Ramos (cell line): ENCODE results near the gene SLC9A9.

Experiments used
- in situ Hi-C: fragments of 300-500 bp; cut with MboI; formaldehyde crosslinking; loops from one replicate; pipeline ENCODE4 v1.14.3; 2022; ENCODE audit warnings: low sequenced_read_pairs; ENCODE audit not compliant: unreplicated experiment

Gene SLC9A9

DNA sequence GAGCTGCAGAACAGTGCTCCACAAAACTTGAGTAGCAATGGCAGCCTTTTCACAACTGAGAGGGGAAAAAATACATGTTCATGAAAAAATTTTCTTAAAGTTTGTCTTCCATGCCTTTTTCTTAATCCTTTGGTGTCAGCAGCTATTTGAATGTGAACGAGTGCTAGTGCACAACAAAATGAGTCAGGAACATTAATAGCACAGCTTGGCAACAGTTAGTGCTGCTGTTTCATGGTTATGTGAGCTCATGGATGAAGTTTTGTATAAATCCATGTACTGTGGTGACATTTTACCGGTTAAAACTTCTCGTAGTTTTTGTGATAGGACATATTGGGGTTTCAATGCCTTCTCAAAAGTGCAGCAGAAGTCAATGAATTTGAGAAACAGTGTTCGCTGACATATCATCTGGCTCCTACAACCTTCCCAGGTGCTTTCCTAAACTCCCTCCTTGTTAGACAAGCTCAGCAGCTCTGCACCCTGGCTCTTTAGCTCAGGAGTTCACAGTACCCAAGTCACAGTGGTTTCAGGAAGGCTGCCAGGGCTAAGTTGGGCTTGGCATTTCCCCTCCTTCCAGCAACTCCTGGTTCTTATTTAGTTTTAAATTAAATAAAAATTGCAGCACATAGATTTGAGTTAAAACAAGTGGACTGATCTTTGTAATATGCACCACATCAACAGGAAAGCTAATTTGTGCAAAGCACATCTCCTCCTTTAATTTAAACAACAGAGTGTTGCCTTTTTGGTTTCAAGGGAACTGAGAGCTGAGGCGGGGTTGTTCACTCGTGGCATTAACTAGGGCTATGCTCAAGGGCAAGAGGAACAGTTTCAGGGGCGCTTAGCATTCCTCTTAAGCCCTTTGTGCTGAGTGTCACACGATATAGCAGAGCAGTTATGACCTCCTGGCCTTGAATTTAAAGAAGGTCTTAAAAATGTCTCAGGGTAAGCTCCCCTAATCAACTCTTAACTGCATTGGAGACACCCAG is 365.9 kb downstream of the SLC9A9 start:
- in situ Hi-C loops = no loop called here

DNA sequence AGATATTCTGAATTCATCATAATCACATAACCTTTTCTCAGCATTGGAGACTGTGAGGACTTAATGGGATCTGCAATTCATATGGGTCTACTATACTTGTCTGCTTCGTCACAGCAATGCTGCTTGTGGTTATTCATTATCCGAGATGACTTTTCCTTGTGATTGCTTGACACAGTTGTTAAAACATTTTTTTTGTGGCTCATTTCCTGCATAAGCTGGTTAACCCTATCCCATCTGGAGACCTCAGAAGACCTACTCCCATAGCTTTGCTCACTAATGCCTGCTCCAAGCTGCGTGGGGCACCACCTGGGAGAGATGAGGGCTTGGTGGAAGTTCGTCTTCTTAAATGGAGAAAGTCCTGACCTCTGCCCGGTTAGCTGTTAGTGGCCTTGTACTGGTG is 367.9 kb downstream of the SLC9A9 start:
- in situ Hi-C loops = no loop called here

DNA sequence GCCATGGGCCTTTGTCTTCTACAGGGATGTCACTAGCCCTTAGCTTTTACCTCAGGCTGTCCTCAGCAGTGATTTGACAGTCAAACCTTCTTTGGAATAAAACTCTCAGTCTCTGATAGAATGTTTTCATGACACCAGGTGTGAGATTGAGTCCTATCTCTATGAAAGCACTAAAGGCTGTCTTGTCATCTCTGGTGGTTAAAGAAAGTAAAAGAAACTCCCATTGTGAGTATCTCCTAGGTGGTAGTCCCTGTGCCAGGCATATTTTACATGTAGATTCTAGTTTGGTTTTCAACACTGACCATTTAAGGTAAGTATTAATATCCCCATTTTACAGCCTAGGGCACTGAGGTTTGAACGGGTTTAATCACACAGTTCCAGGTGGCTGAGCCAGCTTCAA is 368.5 kb downstream of the SLC9A9 start:
- in situ Hi-C loops = no loop called here

DNA sequence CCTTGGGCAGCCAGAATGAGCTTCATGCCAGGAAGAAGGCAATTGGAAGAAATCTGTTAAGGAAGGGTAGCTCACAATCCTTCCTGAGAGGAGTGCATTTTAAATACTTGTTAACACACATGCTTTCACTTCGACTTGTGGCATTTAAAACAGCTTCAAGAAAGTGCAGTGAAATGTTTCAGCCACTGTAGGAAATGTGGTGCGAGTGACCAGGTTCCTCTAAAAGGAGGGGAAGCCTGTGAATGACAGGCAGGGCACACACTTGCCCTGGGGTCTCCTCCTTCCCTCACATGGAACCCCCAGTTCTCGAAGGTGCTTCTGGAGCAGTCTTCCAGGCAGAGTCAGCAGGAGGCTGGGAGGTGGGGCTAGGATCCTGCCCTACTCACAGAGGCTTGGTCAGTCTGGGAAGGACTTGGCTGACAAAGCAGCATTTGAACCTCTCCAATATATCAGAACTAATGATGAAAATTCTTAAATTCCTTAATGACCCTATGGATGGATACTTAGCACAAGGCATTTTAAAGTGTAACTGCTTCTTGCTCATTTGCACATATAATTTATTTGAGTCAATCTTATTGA is 370.1 kb downstream of the SLC9A9 start:
- in situ Hi-C loops = no loop called here

DNA sequence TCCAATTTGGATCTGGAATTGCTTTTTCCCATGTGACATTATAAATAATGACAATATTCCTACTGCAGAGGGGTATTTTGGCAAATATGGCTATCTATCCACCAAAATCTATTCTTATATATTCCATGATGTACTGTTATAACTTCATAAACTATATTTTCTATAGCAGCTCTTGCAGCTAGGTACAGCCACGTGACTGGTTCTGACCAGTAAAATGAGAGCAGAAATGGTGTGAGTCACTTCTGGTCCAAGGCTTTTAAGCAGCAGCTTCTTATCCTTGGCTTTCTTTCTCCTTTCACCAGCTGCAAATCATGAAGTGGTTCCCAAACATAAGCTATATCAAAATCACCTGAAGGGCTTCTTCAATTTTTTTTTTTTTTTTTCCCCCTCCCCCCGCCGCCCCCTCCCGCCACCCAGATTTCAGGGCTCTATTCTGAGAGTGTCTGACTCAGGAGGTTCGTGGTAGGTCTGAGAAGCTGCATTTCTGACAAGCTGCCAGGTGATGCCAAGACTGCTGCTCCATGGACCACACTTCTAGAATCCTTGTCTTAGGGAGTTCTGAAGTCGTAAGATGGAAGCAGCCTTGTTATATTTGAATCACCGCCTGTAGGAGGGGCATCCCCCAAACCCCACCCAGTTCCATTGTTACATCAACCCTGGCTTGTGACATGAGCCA is 371.2 kb downstream of the SLC9A9 start:
- in situ Hi-C loops = no loop called here

DNA sequence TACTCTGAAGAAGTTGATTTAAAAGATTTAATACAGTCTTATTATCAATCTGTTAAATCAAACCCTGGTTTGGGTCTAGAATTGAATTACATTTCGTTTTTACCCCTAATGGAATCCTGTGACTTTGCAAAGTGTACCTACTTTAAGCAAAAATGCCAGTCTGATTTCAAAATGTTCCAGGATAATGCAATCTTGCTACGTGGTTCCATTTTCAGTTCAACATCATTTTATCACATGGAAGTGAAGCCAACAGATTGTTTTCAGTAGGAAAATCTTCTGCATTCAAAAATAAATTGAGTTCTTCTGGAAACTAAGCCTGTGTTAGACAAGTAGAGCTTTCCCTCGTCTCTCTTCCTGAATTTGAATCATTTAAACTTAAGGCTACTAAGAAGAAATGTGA is 372.3 kb downstream of the SLC9A9 start:
- in situ Hi-C loops = no loop called here

DNA sequence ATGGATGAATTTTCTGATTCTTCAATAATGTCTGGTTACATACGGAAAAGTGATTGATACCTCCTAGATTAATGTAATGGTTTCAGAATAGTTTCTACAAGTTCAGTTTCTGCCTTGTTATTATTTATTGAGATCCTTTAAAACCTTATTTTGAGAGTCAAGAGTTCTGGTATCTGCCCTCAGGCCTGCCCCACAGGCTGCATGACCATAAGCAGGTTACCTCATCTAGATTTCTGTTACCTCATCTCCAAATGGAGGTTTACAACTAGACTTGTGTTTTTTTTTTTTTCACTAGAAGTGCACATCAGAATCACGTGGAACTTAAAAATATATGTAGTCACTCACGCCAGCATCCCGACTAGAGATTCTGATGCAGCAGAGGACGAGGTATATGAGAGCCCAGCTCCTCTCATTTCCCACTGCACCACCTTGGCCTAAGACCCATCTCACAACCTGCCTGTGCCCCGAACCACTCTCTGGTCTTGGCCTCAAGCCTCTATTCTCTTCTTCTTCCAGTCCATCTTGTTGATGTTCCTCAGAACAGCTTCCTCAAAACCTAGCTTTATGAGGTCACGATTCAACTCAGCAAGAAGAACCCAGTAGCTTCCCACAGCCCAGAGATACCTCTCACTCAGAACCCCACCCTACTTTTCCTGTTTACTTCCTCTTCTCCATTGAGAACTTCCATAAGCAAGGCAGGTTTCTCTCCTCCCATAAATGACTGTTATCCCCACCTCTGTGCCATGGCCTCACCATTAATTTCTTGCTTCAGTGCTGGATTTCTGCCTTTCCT is 375.3 kb downstream of the SLC9A9 start:
- in situ Hi-C loops = no loop called here

DNA sequence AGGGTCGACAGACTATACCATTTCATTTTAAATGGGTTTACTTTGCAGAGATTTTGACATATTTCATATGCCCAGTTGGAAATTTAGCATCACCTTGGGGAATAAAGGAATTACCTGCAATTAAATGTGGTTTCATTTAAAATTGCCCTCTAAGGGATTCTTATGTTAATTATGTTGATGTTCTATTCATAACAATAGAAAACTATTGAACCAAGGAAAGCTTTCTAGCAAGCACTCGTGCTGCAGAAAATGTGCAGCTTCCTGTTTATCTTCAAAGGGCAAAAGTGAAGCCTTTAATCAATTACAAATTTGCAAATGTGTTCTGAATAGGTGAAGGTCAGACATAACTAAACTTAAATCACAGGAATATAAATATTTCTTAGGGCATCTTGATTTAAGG is 376.6 kb downstream of the SLC9A9 start:
- in situ Hi-C loops = no loop called here

DNA sequence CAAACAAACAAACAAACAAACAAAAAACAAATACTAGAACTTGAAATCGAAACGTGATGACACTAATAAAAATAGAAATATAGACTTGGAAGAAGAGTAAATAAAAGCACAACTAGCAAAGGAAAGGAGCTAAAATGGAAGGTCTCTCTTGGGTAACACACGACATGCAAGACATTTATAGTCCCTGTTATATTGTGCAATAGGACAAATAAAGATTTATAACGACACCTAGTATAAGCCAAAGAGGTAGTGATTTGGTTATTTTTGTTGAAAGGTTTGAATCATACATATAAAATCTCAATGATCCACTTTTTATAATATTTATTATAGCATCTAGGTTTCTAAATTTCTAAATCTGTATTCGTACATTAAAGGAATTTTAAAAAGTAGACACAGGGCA is 379.1 kb downstream of the SLC9A9 start:
- in situ Hi-C loops = no loop called here

DNA sequence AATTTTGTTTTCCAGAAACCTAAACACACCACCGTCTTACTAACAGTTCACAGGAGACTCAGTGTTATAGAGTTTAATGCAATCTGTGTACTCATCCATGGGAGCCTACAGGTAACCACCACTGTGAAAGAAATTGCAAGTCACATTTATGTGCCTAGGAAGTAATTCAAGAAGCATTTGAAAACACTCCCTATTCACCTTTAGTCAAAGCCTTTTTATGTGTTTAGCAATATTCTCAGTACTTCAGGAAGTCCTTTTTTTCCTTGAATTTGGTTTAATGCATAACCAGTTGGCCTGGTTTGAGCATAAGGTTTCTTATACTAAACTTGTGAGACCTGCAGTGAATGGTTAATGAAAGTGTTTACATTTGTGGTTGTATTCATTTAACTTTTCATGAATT is 382.6 kb downstream of the SLC9A9 start:
- in situ Hi-C loops = no loop called here

DNA sequence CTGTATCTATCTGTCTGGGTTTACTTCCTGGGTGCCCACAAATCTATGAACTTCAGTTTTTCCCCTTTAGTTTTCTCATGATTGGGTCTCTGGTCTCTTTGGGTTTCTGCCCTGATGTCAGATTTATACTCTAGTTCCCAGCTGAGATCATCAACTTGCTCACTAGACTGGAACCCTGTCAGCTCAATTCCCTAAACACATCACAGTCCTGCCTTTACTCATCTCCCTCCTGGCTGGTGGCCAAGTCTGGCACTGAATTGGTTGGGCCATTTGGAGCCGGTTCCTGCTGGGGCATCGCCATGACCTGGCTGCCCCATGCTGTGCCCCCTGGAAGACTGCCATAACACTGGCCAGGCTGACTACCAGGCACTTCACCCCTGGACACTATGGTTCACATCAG is 383.4 kb downstream of the SLC9A9 start:
- in situ Hi-C loops = no loop called here

DNA sequence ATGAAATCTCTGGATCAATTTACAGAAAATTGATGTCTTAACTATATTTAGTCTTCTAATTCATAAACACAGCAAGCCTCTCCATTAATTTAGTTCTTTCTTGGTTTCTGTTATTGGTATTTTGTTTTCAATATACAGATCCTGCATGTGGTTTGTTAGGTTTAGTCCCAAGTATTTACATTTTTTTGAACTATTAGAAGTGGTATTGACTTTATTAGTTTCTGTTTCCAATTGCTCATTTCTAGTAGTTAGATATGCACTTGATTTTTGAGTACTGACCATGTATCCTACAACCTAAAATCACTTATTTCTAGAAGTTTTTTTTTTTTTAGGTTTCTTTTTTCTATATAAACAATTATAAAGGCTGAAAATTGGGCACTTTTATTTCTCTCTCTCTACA is 392.8 kb downstream of the SLC9A9 start:
- in situ Hi-C loops = no loop called here

DNA sequence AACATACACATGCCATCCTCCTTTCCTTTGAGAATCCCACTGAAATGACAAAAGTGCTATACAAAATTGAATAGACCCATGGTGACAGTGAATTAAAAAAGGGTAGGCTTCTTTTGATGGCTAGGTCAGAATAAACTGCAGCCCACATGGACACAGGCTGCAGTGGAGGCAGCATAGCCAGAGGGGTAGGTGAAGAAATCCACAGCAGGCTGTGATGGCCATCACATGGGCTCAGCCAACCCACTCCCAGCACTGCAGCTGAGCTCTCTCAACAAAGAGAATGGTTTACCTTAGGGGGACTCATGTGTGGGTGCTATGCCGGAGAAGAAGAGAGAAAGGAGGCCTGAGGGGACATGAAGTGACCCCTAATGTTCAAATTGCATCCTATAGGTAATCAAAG is 397.6 kb downstream of the SLC9A9 start:
- in situ Hi-C loops = no loop called here

DNA sequence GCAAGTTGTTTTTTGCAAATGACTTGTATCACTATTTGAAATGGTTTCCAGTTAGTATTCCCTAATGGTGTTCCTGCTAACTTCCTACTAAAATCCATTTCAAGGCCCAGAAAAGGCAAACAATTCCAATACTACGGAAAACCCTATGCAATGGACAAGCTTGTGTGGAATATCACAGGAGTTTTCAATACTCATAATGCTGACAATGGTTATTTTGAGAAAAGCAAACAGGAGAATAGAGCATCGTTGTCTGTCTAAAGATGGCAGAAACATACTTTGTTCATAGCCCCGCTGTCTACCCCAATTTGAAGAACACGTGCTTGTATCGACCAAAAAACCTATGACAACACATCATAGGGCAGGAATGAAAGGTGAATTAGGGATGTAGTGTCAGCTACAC is 400.8 kb downstream of the SLC9A9 start:
- in situ Hi-C loops = no loop called here

DNA sequence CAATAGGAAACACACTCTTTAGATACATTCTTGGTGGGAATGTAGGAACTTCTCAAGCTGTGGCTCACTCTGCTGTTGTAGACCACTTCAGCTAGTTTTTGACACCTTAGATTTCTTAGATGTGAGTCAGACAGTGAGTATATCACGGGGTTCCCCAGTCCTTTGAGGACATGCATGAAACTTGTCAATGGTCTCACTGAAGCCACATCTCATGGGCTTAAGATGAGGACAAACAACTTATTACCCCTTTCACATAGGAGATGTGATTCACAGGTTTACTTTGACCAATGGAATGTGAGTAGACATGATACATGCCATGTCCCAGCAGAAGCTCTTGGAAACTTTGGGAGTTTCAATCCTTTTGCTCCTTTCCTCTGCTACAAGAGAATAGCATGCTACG is 403.1 kb downstream of the SLC9A9 start:
- in situ Hi-C loops = no loop called here

DNA sequence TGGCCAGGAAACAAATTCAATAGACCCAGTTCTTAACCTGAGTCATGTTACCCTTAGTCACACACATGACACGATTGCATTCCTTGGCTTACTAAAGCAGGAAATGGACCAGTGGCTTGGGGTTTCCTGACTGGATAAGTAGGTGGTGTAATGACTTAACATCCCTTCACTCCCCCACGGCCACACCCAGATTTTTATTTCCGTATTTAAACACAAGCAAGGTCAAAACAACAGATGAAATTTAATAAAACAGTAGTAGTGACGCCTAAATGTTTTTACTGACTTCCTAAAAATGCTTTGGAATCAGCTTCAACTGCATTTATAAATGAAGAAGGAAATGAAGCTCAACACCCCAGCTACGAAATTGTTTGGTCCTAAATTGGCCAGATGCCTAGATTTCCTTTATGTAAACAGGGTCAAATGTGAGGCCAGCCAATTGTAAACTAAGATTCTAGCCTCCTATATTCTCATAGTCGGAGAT is 404.4 kb downstream of the SLC9A9 start:
- in situ Hi-C loops = no loop called here

DNA sequence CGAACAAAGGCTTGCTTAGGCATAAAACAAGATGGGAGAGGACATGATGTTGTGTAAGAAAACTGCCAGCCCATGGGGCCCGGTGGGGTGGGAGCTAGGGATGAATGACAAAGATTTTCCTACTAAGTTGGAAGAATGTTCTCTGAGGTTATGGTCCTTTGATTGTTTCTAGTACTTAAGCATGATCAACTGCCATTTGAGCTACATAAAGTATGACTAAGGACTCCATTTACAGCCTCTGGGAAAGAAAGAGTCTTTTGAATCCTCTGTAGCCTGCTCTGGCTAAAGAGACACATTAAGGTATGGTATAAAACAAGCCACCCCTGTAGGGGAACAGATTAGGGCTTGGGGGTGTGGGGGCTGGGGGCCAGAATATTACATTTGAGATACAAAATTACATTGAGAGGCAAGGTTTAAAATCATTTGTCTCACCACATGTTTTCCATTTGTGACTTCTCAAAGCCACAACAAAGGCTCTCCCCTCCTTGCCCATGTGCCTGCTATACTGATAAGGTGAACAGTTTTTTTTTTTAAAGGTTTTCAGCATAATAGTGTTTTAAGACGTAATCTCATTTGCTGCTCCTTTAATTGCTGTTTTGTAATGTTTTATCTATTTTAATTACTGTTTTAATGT is 405.3 kb downstream of the SLC9A9 start:
- in situ Hi-C loops = no loop called here

DNA sequence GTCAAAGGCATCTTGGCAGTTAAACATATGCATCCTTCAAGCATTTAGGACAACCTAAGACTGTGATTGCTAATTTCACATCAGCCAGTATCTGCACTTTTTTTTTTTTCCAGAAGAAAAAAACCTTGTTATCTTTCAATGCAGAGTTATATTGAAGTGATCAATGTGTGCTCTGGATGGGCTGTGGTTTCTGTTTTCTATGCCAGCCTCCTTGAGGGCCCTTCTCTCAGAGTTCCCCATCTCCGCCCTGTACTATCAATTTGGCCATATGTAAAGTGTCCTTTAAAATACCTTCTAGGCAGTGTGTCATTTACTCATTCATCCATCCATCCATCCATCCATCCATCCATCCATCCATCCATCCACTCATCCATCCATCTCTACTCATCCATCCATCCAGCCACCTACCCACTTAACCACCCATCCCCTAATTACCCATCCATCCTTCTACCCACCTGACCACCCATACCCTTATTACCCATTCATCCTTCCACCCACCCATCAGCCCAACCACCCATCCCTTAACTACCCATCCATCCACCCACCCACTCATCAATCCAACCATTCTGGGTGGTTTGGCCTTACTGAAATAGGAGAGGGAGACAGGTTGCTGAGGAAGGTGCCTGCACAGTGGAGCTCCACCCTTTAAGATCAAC is 406.6 kb downstream of the SLC9A9 start:
- in situ Hi-C loops = no loop called here

DNA sequence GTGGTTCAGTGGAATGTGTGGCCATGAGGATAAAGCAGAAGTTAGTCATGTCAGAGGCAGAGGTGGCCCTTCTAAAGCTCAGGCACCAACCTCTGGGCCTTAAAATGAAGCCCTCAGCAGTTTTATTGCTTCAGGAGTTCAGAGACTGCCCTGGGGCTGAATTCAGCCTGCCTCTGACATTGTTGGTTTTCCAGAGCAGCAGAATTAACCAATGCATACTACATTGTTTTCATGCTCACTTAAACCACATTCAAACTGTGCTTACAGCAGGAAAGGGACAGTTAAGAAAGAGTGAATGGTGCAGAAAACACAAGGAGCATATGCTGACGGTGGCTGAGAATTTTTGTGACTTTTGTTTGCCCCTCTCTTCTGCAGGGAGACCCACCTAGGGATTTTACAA is 408.5 kb downstream of the SLC9A9 start:
- in situ Hi-C loops = no loop called here
